D721Med (cell line): Measurements from ENCODE around the gene GLIS1.

Source experiments
- DNase-seq: peaks from one replicate; pipeline ENCODE4 v3.0.0; 2011; ENCODE audit warnings: low spot score; ENCODE audit not compliant: insufficient read length
- FAIRE-seq: peaks from 2 replicates; lab custom pipeline; 2011; peaks lifted over from hg19 to GRCh38; lab: Jason Lieb, UNC
- TF ChIP-seq, protein P1 (sequence below): IDR thresholded peaks from 2 replicates; pipeline ENCODE4 v1.5.1; 2012; ENCODE audit warnings: mild to moderate bottlenecking, control low read depth; ENCODE audit not compliant: insufficient read depth; ENCODE audit errors: missing control alignments

Gene GLIS1

DNA sequence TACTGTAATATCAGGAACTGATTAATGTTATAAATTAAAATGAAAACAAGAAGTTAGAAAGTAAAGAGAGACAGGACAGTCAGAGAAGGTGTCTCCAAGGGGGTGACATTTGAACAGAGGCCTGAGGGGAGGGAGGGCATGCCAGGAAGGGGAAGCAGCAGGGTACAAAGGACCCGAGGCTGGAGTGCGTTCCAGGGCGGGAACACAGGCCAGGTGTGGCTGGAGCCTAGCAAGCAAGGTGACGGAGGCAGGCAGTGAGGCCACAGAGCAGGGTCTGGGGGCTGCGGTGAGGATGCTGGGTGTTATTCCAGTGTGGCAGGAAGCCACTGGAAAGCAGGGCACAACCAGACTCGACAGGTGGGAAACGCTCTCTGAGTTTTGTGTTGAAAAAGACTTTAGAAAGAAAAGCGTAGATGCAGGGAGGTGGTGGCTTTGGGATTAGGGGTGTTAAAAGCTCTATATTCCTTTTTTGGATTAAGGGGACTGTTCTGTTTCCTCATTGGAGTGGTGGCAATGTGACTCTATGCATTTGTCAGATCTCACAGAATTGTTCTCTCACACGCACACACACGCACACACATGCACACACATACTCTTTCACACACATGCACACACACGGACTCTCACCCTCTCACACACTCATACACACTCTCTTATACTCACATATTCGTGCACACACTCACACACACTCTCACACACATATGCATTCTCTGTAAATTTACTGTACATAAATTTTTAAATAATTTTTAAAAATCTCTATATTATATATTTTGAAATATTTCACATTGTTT lies 124.5 kb downstream of the GLIS1 start:
- FAIRE-seq: no peak
- TF ChIP-seq, protein P1, sequence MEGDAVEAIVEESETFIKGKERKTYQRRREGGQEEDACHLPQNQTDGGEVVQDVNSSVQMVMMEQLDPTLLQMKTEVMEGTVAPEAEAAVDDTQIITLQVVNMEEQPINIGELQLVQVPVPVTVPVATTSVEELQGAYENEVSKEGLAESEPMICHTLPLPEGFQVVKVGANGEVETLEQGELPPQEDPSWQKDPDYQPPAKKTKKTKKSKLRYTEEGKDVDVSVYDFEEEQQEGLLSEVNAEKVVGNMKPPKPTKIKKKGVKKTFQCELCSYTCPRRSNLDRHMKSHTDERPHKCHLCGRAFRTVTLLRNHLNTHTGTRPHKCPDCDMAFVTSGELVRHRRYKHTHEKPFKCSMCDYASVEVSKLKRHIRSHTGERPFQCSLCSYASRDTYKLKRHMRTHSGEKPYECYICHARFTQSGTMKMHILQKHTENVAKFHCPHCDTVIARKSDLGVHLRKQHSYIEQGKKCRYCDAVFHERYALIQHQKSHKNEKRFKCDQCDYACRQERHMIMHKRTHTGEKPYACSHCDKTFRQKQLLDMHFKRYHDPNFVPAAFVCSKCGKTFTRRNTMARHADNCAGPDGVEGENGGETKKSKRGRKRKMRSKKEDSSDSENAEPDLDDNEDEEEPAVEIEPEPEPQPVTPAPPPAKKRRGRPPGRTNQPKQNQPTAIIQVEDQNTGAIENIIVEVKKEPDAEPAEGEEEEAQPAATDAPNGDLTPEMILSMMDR: no peak
- no peak for DNase-seq

DNA sequence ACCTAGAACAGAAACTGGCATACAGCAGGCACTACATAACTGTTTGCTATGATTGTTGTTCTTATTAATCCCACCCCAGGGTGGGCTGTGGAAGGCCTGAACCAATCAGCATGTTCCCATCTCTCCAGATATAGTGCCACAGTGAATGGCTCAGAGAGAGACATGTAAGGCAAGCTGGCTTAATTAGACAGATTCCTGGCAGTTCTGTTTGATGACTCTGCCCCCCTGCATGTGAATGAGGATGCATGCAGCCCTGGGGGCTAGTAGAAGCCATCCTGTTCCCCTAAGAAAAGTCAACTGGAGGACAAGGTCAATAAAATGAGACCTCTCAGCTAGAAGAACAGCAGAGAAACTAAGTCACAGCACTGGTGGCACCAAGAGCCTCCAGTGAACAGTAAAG lies 130.3 kb downstream of the GLIS1 start:
- TF ChIP-seq, protein P1: no peak

GRCh38 chr1:53608071-53608470 lies 130.9 kb downstream of the GLIS1 start:
- TF ChIP-seq, protein P1: no peak
- FAIRE-seq: no peak
- no peak for DNase-seq

More for the DNA sequence above, 130.3 kb downstream of the GLIS1 start:
- DNase-seq (no peak), FAIRE-seq (no peak)

GRCh38 chr1:53606651-53607051 lies 132.3 kb downstream of the GLIS1 start:
- FAIRE-seq (no peak), DNase-seq (no peak)

DNA sequence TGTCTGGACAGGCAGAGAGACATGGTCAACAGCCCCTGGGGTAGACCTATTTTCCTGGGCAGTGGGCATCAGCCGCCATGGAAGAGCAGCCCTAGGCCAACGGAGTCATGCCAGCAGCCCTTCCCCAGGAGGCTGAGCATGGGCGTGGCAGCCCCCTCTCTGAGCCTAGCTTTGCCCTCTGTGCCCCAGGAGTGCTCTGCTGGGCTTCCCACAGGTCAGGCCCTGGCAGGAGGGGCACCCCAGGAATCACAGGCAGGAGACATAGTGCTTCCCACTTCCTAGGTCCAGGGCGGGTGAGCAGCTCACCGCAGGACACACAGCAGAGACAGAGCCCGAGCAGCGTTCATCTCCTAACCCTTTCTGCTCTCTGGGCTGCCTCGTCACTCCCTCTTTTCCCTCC lies 132.8 kb downstream of the GLIS1 start:
- TF ChIP-seq, protein P1: no peak
- no peak for DNase-seq
- no peak for FAIRE-seq

More at GRCh38 chr1:53606651-53607051, 132.3 kb downstream of the GLIS1 start:
- TF ChIP-seq, protein P1: no peak

GRCh38 chr1:53605181-53605580 lies 133.8 kb downstream of the GLIS1 start:
- no peak for DNase-seq
- no peak for FAIRE-seq

More at GRCh38 chr1:53605181-53605580, 133.8 kb downstream of the GLIS1 start:
- TF ChIP-seq, protein P1: no peak
